ENCODE results near the gene ABCA8.
A peak's percentile ranks its signal among the peaks of the same experiment; 100 is the strongest.

ABCA8 gene

DNA sequence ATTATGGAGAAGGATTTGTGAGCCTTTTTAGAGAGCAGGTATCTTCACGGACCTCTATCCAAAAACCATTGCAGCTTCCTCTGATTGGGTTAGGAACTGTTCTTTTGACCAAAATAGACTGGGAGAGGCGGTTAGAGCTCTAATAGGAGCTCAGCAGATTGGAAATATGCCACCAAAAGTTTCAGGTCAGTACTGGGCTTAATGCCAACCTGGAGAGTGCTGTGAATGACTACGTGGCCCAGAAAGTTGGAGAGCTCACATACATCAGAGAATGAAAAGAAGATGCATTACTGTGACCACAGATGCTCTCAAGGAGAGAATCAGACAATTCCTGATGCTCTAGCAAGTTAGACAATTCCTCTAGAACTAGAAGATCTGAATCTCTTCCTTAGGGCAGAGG, 86.5 kb downstream of the ABCA8 start:
- no peak for DNase-seq

DNA sequence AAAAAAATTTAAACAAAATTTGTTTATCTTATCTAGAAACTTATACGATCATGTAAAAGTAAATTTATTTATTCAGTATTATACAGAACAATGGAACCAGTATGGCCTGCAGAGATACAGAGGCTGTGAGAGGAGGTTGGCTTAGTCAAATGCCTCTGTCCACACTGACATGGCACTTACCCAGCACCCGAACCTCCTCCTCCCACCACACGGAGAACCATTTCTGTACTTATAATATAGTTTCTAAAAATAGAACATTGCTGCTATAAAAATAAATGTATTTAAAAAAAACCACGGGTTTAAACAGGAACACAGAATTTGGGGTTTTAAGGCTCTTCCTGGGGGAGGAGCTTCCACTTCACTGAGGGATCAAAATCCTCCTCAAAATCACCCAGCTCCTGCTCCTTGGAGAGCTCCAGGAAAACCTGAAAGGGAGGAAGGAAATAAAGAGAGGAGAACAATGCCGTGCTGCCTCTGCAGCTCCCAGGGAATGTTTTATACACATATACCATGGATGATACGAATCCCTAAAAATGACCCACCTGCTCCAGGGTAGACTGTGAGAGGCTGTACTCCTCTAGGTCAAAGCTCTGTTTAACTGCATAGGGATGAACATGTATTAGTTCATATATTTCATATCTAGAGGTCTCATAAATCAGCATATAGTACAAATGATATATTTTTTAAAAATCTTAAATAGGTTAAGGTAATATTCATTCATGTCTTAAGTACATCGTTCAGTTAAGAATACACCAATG, 87.3 kb downstream of the ABCA8 start:
- DNase-seq: no peak

DNA sequence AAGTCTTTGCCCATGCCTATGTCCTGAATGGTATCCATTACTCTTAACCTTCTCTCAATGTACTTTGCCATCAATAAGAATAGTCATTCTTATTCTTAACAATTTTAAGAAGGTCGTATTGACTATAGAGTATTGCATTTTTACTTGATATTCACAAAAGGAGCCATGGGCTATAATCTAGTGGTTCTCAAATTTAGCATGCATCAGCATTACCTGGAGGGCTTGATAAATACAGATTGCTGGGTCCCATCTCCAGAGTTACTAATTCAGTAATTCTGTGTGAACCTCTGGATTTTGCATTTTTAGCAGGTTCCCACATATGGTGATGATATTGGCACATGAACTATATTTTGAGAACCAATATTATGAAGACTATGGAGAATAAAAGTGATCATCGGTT, 89.6 kb downstream of the ABCA8 start:
- DNase-seq: no peak

DNA sequence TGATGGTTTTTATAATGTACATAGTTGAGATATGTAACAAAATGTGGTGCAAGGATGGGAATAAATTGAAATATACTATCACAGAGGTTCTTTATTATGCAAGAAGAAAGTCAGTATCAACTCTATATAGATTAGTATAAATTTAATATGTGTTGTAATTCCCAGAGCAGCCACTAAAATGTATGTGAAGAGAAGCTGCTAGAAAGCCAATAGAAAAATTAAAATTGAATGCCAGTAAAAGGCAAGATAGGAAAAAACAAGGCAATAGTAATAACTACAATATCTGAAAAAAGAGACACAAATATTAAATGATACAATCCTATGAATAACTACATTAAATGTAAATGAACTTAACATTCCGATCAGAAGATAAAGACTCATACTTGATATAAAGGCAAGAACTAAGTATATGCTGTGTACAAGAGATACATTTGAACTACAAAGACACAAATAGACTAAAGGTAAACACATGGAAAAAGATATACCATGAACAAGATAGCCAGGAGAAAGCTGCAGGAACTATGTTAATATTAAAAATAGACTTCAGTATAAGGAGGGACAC, 92.0 kb downstream of the ABCA8 start:
- DNase-seq: no peak

DNA sequence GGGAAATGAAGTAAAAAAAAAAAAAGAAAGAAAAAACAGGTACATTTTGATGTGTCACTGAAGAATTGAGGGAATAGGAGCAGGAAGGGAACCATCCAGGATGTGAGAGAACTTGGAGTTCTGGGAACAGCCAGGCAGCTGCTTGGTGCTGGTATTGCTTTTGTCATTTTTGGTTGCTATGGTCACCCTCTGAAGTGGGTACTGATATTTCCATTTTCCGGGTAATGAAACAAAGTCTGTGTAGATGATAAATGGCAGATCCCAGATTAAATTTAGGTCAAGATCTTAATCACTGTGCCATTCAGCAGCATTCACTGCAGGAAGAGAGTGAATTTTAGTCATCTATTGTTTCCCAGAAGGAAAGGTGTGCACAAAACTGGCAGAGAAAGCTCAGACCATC, 93.6 kb downstream of the ABCA8 start:
- DNase-seq: peak; percentile 28 to 30

DNA sequence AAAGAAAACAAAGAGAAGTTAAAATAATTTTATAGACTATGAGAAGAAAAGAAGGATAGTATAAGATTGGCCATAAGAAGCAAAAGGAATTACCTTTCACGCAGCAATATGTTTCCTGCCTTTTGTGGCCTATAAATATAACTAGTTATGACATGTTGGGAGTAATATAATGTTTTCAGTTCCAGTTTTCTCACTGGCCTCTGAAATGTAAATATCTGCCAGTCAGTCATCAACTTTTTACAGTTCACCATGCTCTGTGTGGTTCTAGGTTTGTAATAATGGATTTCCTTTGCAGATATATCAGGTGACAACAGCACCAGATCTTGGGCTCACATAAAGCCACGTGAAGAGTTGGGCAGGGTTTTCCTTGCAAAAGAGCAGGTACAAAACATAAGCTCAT, 94.3 kb downstream of the ABCA8 start:
- DNase-seq: no peak

DNA sequence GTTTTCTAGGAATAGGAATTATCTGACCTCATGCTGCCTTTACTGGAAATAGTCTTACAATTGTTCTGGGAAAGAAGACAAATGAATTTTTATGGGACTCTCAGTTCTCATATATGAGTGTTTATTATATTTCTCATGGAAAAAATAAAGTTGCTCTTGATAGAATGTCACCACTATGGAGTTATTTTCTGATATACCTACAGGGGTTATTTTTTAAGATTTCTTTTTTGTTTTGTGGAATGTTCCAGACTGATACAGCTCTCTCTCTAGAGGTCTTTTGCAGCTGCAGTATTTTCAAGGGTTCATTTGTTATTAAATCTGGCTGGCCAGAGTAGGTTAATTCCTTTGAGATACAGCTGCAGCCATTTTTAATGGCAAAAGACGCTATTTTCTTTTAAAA, 100.7 kb downstream of the ABCA8 start:
- no peak for DNase-seq

DNA sequence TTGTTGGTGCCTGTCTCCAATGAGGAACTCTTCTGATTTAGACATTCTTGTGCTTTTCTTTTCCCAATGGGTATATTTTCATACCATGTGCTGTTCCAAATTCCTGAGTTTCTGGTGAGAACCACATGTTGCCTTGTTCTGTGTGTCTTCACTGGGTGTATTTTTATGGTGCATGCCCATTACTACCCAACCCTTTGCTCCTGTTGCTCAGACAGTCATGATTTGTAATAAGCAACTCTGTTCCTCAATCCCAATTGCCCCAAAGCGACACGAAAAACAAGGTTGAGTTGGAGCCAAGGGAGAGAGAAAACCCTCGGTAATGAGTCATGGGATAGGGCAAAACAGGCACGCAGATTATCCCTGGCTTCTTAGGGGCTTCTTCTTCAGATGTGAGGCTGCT, 101.8 kb downstream of the ABCA8 start:
- no peak for DNase-seq

DNA sequence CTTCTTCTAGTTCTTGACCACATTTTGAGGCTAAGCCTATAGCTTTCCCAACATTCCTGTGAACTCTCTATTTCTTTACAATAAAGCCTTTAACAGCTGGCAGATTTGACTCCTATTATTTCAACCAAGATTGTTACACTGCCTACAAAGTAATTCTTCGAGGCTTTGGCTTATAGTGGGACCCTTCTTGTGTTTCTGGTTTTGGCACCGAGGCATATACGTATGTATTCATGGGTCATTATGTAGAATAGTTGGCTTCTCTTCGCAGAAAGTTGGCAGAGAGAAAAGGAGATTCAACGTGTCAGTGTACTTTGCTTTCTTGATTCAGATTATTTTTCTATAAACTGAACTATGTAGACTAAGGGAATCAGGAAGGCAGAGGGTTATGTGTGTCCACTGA, 102.2 kb downstream of the ABCA8 start:
- DNase-seq: no peak

DNA sequence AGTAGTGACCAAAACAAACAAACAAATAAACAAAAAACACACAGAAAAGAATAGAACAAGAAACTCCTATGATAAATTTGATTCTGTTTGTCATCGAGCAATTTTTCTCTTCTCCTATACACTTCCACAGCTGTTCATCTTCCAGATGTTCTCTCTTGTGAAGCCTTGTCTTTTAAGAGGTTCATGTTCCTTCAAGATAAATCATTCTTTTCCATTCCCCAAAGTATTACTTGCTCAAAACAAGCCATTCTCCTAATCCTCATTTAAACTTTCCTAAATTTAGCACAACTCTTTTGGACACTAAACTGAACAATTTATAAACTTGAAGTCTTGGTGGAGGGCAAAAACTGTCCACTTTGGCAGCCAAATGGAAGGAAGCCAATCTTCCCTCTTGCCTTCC, 103.3 kb downstream of the ABCA8 start:
- no peak for DNase-seq

DNA sequence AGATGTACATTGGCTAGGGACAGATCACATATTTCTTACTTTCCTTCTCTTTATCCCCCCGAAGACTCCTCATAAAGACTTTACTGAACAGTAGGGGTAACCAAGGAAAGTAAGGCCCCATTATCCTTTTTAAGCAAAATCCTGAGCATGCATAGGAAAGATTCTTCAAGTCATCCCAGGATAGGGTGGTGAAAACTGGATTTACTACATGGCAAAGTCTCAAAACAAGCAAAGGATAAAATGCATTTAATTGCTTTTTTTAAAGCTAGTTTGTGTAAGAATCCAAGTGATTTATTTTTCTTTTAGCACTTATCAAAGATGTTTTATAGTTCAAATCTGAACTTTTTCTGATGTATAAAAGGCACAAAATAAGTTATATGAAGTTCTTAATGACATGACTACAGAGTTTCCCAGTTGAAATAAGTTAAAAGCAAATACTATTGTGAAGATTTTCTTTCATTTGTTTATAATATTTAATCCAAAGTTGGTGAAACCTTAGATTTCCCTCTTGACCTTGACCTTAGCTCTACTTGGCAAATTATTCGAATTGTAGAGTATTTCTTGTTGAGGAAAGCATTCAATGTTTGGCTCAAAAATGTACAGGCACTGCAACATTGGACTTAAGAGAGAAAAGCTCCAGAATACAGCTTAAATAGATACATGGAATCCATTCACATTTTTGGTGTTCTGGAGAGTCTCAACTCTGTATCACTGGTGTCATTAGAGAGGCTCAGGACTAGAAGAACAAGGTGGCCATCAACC, 104.3 kb downstream of the ABCA8 start:
- no peak for DNase-seq

DNA sequence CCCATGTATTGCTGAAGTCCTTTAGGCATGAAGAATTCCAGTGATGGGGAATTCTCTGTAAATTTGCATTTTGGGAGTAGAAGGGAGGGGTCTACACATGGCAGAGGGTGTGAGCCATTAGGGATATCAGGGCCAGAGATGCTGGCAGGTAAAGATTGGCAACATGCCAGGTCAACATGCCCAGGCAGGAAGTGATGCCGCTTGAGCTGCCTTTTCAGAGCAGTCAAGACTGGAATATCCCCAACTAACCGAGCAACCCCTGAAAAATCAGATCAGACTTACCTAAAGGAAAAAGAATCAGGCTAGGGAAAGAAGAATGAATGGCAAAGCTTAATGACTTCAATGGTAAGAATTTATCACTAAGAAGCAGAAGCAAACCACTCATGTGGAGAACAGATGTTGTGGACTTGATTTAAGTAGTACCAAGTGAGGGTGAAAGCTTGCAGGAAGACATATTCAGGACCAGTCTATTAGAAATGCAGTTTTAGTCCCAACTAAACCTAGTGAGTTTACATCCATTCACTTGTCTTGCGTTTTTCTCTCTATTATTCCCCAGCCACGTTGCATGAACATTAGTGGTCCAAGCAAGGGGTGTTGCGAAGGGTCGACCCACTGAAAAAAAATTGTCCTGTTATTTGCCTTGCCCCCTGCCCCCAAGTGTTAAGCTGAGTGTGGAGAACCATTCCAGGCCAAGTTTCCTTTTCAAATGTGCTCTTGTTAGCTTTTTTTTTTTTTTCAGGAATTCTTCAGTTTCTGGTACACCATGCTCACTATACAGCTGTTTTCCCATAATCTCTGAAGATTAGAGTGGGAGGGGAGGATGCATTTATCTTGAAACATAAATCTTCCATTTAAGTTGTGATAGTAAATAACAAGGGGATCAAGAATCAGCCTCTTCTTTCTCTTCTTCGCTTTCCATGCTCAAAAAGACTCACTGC, 105.2 kb downstream of the ABCA8 start:
- DNase-seq: no peak

DNA sequence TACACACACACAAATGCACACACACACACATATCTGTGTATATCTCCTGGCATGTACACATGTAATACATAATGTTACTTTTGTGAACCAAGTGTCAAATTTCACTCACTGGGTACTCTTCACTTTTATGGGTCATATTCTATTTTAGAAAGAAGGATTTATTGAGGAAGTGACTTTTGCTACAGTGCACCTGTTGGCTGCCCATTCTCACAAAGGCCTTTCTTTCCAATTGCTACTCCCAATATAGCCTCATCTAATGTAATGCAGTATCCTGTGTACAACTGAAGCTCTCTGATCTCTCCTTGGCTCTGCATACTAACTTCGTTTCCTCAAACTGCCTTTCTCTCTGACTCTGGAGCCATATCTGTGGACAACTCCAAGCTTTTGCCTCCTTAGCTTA, 107.5 kb downstream of the ABCA8 start:
- no peak for DNase-seq

DNA sequence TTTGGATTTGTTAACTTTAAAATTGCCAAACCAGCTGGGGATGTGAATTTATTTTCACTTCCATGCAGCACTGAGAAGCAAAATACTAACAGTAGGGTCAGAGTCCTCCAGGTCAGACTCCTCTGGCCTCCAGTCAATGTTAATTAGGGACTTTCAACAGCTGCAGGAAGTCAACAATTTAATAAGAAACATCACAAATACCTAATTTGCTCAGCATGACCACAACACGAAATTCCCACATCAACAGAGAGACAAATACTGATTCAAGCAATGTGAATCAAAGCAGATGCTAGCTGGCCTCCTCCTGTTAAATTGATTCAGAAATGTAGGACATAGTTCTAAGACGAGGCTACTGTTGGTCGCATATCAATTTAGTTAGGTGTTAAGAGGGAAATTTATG, 111.7 kb downstream of the ABCA8 start:
- DNase-seq: no peak

DNA sequence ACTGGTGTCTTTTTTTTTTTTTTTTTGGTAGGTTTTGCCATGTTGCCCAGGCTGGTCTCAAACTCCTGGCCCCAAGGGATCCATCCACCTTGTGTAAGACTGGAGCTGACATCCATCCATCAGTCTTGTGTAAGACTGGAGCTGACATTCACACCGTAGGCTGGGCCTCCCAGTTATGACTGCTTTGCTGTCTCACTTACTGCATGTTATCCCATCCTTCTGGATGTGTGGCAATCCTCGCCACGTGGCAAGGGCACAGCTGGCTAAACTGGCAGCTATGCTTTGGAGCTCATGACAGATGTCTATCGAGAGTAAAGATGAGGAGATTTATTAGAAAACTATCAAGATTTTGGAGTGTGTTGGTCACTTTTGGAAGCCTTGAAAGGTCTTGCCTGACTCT, 115.1 kb downstream of the ABCA8 start:
- DNase-seq: no peak

DNA sequence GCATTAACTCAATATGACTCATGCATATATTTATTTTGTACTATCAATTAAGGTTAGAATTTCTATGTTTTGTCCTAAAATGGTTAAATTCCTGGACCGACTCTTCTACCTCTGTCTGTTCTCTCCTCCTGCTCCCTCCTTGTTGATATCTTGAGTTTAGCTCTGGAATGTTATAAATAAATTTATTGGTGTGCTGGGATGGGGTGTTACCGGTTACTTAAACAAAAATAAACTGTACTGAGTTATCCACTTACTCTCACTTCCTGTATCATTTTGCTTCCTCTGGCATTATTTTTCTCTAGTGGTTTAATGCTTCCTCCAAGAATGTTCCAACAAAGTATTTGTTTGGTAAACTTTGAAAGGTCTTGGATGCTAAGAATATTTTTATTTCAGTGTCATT, 120.1 kb downstream of the ABCA8 start:
- no peak for DNase-seq

DNA sequence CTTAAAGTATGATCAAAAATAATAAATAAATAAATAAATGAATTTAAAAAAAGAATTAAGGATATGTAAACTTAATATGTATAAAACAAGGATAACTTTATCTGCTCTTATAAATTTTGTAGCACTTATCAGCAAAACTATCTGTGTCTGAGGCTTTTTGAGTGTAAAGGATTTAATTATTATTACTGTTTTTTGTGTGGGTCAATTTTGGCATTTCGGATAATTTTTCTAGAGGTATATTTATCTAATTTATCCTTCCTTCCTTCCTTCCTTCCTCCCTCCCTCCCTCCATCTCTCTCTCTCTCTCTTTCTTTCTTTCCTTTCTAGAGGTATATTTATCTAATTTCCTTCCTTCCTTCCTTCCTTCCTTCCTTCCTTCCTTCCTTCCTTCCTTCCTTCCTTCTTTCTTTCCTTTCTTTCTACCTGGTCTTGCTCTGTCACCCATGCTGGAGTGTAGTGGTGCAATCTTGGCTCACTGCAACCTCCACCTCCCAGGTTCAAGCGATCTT, 120.8 kb downstream of the ABCA8 start:
- DNase-seq: no peak

DNA sequence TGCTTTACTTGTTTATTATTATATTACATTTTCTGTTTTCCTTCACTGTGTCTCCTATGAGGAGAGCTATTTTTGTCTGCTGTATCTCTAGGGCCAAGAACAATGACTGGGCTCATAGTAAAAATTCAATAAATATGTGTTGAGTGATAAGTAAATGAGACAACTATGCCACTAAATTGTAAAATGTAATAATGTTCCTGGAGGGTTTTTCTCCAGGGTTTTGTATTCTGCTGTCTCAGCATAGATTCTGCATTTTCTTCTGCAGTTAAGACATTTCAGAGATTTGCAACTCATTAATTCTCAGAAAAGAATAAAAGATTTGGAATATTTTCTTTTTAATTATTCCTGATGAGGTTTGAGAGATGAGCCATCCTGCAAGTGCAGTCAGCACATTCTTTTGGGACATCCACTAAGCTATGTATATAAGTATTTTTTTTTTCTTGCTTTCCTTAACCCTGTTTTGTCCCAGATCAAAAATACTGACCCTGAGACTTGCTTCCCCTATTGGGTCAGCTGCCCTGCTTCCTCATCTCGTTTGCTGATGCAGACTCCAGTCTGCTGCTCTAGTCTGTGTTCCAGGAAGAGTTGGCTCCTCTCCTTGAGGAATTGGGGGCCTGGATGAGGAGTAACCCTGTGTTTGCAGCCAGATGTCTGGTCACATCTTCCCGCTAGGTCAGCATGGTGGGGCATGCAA, 122.9 kb downstream of the ABCA8 start:
- DNase-seq: no peak

DNA sequence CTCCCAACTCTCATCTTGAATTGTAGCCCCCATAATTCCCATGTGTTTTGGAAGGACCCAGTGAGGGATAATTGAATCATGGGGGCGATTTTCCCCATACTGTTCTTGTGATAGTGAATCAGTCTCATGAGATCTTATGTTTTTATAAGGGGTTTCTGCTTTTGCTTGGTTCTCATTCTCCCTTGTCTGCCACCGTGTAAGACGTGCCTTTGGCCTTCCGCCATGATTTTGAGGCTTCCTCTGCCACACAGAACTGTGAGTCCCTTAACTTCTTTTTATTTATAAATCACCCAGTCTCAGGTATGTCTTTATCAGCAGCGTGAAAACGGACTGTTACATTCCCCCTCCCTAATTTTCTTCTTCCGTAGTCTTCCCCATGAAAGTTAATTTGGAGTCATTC, 124.0 kb downstream of the ABCA8 start:
- no peak for DNase-seq

DNA sequence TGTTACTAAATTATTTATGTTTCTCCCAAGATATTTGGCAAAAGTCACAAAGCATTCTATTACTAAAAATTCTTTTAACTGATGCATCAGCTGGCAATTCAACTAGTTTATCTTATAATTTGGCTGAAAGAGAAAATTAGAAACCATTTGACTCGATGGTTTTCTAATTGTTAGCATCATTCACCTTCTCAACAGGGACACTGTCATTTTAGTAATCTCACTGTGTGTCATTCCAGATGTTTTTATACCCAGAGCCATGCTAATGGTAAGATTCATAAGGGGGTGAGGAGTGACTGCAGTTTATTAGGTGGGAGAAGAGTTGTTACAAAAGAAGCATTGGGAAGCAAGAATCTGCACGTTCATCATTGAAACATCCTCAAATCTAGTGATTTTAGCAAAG, 124.9 kb downstream of the ABCA8 start:
- DNase-seq: no peak

DNA sequence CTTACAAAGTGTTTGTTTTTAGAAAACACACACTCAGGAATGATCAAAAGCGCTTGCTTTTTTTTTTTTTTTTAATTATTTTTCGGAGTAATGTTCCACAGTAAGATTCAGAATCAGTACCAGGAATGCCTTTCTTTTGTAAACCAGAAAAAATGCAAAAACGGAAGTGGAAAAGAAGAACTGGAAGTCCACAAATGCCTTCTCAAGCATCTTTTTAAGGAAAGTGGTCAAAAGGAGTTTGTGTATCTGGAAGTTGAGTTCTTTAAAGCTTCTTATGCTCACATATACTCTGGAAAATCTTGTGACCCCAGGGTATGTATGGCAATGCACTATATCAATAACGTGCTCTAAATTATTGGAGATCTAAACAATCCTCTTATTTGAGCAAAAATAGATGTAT, 126.0 kb downstream of the ABCA8 start:
- no peak for DNase-seq

DNA sequence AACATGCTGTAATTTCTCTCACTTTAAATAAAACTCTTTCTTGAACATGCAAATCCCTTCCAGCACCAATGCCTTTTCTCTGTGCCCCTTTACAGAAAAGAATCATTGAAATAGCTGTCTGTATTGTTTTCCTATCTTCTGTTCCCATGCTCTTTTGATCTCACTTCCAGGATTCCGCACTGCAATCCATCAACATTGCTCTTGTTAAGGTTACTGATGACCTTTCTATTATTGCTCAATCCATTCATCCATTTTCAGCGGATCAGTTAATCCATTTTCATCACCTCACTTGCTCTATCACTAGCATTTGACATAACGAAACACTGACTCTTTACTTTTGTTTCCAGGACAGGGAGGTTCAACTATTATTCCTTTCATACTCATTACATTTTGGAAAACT, 130.5 kb downstream of the ABCA8 start:
- DNase-seq: no peak
